Smooth muscle cell (in vitro differentiated cells): ENCODE results near the gene TUBB2A. TPM values are rescaled to one million over a fixed set of nuclear protein-coding genes. Genes with fewer than 3 reads are reported as not detected.
"Not testable (repeated sequence)": the region's sequence is repeated elsewhere in the genome, so short reads cannot be mapped to it uniquely, and the experiment has no call there.

ENCODE experiments used
- DNase-seq: peaks from one replicate; lab custom pipeline; 2025; ENCODE audit not compliant: unreplicated experiment; lab: John Stamatoyannopoulos, UW
- H2AFZ ChIP-seq: fragments of 200-600 bp; sonication (generic); 2 replicates; pipeline ENCODE4 v1.6.0; 2016; ENCODE audit warnings: antibody characterized with exemption, low read depth, mild to moderate bottlenecking
- H3F3A ChIP-seq: fragments of 200-600 bp; sonication (generic); 2 replicates; pipeline ENCODE4 v1.6.0; 2017; ENCODE audit warnings: antibody characterized with exemption, low read depth
- H3K27ac ChIP-seq: fragments of 200-600 bp; sonication (generic); 2 replicates; pipeline ENCODE4 v1.5.1; 2016; ENCODE audit warnings: low read depth, mild to moderate bottlenecking
- H3K27me3 ChIP-seq: fragments of 200-600 bp; sonication (generic); 2 replicates; pipeline ENCODE4 v1.6.1; 2016; ENCODE audit warnings: low read depth, mild to moderate bottlenecking
- H3K36me3 ChIP-seq: fragments of 200-600 bp; sonication (generic); 2 replicates; pipeline ENCODE4 v1.5.1; 2016; ENCODE audit warnings: low read depth
- H3K4me1 ChIP-seq: fragments of 200-600 bp; sonication (generic); 2 replicates; pipeline ENCODE4 v1.5.1; 2016; ENCODE audit warnings: low read depth
- H3K4me2 ChIP-seq: fragments of 200-600 bp; sonication (generic); 2 replicates; pipeline ENCODE4 v1.6.0; 2016; ENCODE audit warnings: mild to moderate bottlenecking
- H3K4me3 ChIP-seq: fragments of 200-600 bp; sonication (generic); 2 replicates; pipeline ENCODE4 v1.5.1; 2016; ENCODE audit warnings: mild to moderate bottlenecking
- H3K79me2 ChIP-seq: fragments of 200-600 bp; sonication (generic); 2 replicates; pipeline ENCODE4 v1.6.0; 2016; ENCODE audit warnings: low read depth, mild to moderate bottlenecking
- H3K9ac ChIP-seq: fragments of 200-600 bp; sonication (generic); 2 replicates; pipeline ENCODE4 v1.6.0; 2016; ENCODE audit warnings: low read depth
- H3K9me3 ChIP-seq: fragments of 200-600 bp; sonication (generic); replicated peaks from 2 replicates; pipeline ENCODE4 v1.5.1; 2016; ENCODE audit warnings: low read depth
- H4K20me1 ChIP-seq: fragments of 200-600 bp; sonication (generic); 2 replicates; pipeline ENCODE4 v1.6.0; 2016; ENCODE audit warnings: low read depth
- WGBS: methylation state at CpG from one replicate; pipeline ENCODE4 v1.1.7; 2016; ENCODE audit warnings: low lambda C conversion rate; 5-methylcytosine and 5-hydroxymethylcytosine counted together
- polyA plus RNA-seq: library from polyadenylated mRNA; unstranded; fragments of >200 nt; fragmentation: Nextera tagmentation; extraction: Ambion mirVana; gene quantifications from 2 replicates; pipeline ENCODE4 v1.2.1, GENCODE V29; 2016
- total RNA-seq: library from RNA; depleted of rRNA; stranded (reverse); fragments of >200 nt; gene quantifications from 2 replicates; pipeline ENCODE4 v1.2.3, GENCODE V29; 2014
- TF ChIP-seq, protein P1 (sequence below): fragments of 200-600 bp; sonication (generic); IDR thresholded peaks from 2 replicates; pipeline ENCODE4 v1.5.1; 2017; ENCODE audit warnings: borderline replicate concordance, mild to moderate bottlenecking, antibody characterized with exemption; ENCODE audit not compliant: insufficient read depth, poor library complexity, severe bottlenecking

The TUBB2A gene
- total and polyA plus RNA-seq, 2 experiments from 2014 or later: 236 to 272 TPM

DNA sequence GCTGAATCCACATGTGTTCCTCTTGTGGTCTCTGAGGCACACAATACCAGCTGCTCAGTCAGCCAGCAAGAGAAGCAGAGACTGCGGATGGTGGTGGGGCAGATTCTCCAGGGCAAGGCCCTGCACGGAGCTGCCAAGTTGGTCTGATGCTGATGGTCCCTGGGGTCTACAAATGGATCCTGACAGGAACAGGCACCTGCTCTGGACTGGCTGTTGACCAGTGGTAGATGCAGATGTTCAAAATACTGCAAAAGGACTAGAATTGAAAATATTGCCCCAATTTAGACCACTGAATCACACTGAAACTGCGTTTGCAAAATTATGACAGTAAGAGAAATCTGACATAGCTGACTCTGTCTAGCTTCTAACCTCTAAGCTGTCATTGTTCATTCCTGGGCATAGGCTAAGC, 29.6 kb upstream of the TUBB2A start:
- Histone ChIP-seq H2AFZ (no peak overlapping the region), H3K27ac (no peak overlapping the region), H3K79me2 (no peaks in the 10 kb centered on the region), H3K9me3 (no peaks in the 10 kb centered on the region), H3K36me3 (no peaks in the 10 kb centered on the region), H3K4me3 (no peak overlapping the region), H3K4me2 (no peak overlapping the region), H3K4me1 (no peaks in the 10 kb centered on the region), H4K20me1 (no peaks in the 10 kb centered on the region), H3K9ac (no peak overlapping the region), H3K27me3 (no peaks in the 10 kb centered on the region), H3F3A (no peaks in the 10 kb centered on the region)
- TF ChIP-seq, protein P1, sequence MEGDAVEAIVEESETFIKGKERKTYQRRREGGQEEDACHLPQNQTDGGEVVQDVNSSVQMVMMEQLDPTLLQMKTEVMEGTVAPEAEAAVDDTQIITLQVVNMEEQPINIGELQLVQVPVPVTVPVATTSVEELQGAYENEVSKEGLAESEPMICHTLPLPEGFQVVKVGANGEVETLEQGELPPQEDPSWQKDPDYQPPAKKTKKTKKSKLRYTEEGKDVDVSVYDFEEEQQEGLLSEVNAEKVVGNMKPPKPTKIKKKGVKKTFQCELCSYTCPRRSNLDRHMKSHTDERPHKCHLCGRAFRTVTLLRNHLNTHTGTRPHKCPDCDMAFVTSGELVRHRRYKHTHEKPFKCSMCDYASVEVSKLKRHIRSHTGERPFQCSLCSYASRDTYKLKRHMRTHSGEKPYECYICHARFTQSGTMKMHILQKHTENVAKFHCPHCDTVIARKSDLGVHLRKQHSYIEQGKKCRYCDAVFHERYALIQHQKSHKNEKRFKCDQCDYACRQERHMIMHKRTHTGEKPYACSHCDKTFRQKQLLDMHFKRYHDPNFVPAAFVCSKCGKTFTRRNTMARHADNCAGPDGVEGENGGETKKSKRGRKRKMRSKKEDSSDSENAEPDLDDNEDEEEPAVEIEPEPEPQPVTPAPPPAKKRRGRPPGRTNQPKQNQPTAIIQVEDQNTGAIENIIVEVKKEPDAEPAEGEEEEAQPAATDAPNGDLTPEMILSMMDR: no peak
- DNase-seq: no peak
- 100% methylated on average over 3 of the region's 3 CpGs for WGBS

DNA sequence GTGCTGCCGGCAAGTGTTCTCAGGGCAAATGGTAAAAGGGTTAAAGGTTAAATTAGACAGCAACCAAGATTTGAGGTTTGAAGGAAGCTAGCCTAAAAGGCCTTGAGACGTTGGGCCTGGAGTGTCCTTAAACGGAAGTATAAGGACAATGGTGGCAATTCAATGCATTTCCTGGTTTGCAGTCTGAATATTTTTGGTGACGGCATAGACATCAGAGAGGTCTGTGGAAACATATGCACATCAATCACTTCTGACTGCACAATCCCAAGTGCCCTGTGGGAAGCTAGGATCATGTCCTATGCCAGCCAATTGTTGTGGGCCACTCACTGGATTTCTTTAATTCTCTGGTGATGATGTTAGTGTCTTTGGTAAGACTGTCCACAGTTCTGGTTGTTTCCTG, 25.7 kb upstream of the TUBB2A start:
- Histone ChIP-seq H3K79me2 (no peaks in the 10 kb centered on the region), H3K27ac (no peak overlapping the region), H3K36me3 (no peaks in the 10 kb centered on the region), H3K4me3 (no peak overlapping the region), H3K4me2 (no peak overlapping the region), H4K20me1 (no peaks in the 10 kb centered on the region), H2AFZ (no peak overlapping the region), H3K9me3 (no peaks in the 10 kb centered on the region), H3K9ac (no peak overlapping the region), H3K4me1 (no peaks in the 10 kb centered on the region), H3K27me3 (no peaks in the 10 kb centered on the region), H3F3A (no peaks in the 10 kb centered on the region)
- 92% methylated on average over 4 of the region's 4 CpGs for WGBS
- no peak for DNase-seq
- TF ChIP-seq, protein P1: no peak

DNA sequence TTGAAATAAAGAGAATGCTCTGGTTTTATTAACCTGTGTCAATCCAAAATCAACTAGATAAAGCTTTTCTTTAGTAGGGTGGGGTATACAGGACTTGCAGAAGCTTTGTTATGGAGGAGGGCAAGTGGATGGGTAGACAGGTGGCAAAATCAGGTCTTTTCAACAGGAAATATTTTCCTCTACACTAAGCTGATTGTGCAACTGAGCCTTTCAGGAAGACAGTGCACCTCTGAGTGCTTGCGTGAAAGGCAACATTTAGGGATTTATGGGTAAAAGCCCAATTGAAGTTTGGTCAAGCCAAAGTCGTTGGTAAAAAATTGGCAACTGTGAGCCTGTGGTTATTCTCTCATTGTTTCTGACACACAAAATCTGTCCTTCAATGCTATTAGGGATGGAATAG, 23.8 kb upstream of the TUBB2A start:
- H3K79me2 ChIP-seq: no peaks in the 10 kb centered on the region
- no peaks in the 10 kb centered on the region for H3F3A ChIP-seq
- no peak for DNase-seq
- H3K4me2 ChIP-seq: no peak overlapping the region
- H3K4me1 ChIP-seq: no peaks in the 10 kb centered on the region
- no peaks in the 10 kb centered on the region for H4K20me1 ChIP-seq
- no peak overlapping the region for H2AFZ ChIP-seq
- no peaks in the 10 kb centered on the region for H3K27me3 ChIP-seq
- WGBS: 96% methylated on average over 2 of the region's 2 CpGs
- TF ChIP-seq, protein P1: no peak
- H3K27ac ChIP-seq: no peak overlapping the region
- H3K36me3 ChIP-seq: no peaks in the 10 kb centered on the region
- no peak overlapping the region for H3K9ac ChIP-seq
- H3K9me3 ChIP-seq: no peaks in the 10 kb centered on the region
- no peak overlapping the region for H3K4me3 ChIP-seq

DNA sequence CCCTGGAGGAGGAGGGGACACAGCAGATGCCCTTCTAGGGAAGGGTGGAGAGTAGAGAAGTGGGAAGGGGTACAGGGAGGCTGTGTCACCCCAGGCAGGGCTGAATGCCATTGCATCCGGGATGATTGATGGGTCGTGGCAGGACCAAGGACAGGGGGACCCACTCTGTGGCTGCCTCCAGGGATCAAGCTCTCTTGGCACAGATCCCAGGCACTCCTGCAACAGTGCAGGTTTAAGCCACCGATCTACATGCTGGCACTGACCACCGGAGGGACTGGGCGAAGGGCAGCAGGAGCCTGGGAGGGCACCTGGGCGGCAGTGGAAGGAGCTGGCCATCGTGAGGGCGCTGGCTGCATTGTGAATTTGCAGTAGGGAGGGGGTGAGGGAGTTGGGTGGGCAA, 22.6 kb upstream of the TUBB2A start:
- not testable (repeated sequence) for DNase-seq, H3K9me3 ChIP-seq, H3K9ac ChIP-seq, H3K27me3 ChIP-seq, H3K4me1 ChIP-seq, H3F3A ChIP-seq, H3K79me2 ChIP-seq, H2AFZ ChIP-seq, H3K36me3 ChIP-seq, H3K4me2 ChIP-seq, H3K27ac ChIP-seq, H4K20me1 ChIP-seq
- H3K4me3 ChIP-seq: peak overlapping the region; percentile 38
- WGBS: 72% methylated on average over 8 of the region's 8 CpGs

DNA sequence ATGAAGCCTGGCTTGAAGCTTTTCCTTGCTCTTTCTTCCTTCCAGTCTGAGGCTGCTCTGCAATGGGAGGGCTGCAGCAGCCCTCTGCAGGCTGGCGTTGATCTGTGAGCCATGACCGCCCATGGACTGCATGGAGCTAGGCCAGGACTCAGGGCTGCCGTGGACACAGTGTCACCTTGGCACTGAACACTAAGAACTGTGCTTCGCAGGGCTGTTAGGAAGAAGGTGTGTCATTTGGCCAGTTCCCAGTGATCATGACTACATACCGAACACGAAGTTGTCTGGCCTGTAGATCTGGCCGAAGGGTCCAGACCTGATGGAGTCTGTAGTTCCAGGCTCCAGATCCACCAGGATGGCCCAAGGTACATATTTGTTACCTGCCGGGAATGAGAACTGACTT, 21.3 kb upstream of the TUBB2A start:
- not testable (repeated sequence) for H3K27ac ChIP-seq, H3K4me3 ChIP-seq, H2AFZ ChIP-seq, H3K4me1 ChIP-seq, H3K9me3 ChIP-seq, H4K20me1 ChIP-seq, DNase-seq, H3F3A ChIP-seq, H3K36me3 ChIP-seq, H3K79me2 ChIP-seq, H3K9ac ChIP-seq, H3K27me3 ChIP-seq, H3K4me2 ChIP-seq
- 93% methylated on average over 8 of the region's 8 CpGs for WGBS
